HCT116 (cell line): ENCODE results near the gene SYNE1. TPM values are rescaled to one million over a fixed set of nuclear protein-coding genes. Genes with fewer than 3 reads are reported as not detected.
A peak's percentile ranks its signal among the peaks of the same experiment; 100 is the strongest.

Source experiments
- ATF3 ChIP-seq: IDR thresholded peaks from 2 replicates; pipeline ENCODE4 v1.6.1; 2012
- CBX3 ChIP-seq: IDR thresholded peaks from 2 replicates; pipeline ENCODE4 v1.6.1; 2012; ENCODE audit warnings: low read depth
- ELF1 ChIP-seq: IDR thresholded peaks from 2 replicates; pipeline ENCODE4 v1.6.1; 2012; ENCODE audit warnings: low read depth, borderline replicate concordance
- EZH2 ChIP-seq: fragments of 200-600 bp; sonication (generic); IDR thresholded peaks from 2 replicates; pipeline ENCODE4 v1.6.1; 2017; ENCODE audit warnings: antibody characterized with exemption, mixed run types
- JUND ChIP-seq: IDR thresholded peaks from 2 replicates; pipeline ENCODE4 v1.6.1; 2012
- POLR2A ChIP-seq: IDR thresholded peaks from 2 replicates; pipeline ENCODE4 v1.7.0; 2011; ENCODE audit warnings: borderline replicate concordance; ENCODE audit not compliant: insufficient read depth, insufficient read length; ENCODE audit errors: extremely low read depth
- REST ChIP-seq: IDR thresholded peaks from 2 replicates; pipeline ENCODE4 v1.6.1; 2012; ENCODE audit warnings: low read depth
- SP1 ChIP-seq: IDR thresholded peaks from 2 replicates; pipeline ENCODE4 v1.6.1; 2012; ENCODE audit warnings: low read depth
- ZFX ChIP-seq: fragments of 450-650 bp; IDR thresholded peaks from 2 replicates; pipeline ENCODE4 v1.6.1; 2017
- total RNA-seq: library from RNA; stranded (reverse); gene quantifications from one replicate; pipeline ENCODE4 v1.2.1, GENCODE V29; 2021; ENCODE audit not compliant: unreplicated experiment
- TF ChIP-seq, protein P1 (sequence below), 3 experiments: fragments of 200-600 bp in 1 of 3; sonication (generic) in 1 of 3; IDR thresholded peaks in 2 of 3; conservative IDR thresholded peaks in 1 of 3; 2 replicates each; pipeline ENCODE4 v1.5.1; 2012 to 2017; ENCODE audit warnings: low read depth in 2 of 3, low read length in 2 of 3, antibody characterized with exemption in 1 of 3, borderline replicate concordance in 1 of 3, control low read depth in 1 of 3, mild to moderate bottlenecking in 1 of 3, mixed read lengths in 1 of 3, mixed run types in 1 of 3, moderate library complexity in 1 of 3; ENCODE audit not compliant: insufficient read depth in 1 of 3

Gene SYNE1
- total RNA-seq, 1 experiment from 2014 or later, result 5.4 TPM

DNA sequence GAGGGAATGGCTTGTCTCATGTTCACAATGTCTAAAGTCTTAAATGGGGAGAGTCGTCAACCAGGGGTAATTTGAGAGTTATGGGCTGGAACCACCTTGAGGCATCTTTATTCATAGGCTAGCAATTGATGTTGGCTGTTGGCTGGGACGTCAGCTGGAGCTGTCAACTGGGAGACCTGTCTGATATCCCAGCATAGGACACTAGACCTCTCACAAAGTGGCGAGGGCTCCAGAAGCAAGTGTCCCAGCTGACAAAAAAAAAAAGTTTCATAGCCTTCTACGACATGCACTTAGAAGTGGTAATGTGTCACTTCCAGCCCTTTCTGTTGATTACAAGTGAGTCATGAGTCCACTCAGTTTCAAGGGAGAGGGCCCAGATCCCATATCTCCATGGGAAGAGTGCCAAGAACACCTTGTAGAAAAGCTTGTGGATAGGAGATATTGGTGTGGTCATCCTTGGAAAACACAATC lies 551.7 kb downstream of the SYNE1 start (continued):
- TF ChIP-seq REST (no peak), ATF3 (no peak), ZFX (no peak), EZH2 (no peak), SP1 (peak; percentile 85), ELF1 (no peak), POLR2A (no peak), JUND (peak; percentile 86), CBX3 (peak; percentile 87)
- TF ChIP-seq, protein P1, sequence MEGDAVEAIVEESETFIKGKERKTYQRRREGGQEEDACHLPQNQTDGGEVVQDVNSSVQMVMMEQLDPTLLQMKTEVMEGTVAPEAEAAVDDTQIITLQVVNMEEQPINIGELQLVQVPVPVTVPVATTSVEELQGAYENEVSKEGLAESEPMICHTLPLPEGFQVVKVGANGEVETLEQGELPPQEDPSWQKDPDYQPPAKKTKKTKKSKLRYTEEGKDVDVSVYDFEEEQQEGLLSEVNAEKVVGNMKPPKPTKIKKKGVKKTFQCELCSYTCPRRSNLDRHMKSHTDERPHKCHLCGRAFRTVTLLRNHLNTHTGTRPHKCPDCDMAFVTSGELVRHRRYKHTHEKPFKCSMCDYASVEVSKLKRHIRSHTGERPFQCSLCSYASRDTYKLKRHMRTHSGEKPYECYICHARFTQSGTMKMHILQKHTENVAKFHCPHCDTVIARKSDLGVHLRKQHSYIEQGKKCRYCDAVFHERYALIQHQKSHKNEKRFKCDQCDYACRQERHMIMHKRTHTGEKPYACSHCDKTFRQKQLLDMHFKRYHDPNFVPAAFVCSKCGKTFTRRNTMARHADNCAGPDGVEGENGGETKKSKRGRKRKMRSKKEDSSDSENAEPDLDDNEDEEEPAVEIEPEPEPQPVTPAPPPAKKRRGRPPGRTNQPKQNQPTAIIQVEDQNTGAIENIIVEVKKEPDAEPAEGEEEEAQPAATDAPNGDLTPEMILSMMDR (IDR thresholded peaks at IDR 0.05 in 2 of 3, conservative IDR thresholded peaks at IDR 0.05 in 1 of 3; ENCODE audit: borderline replicate concordance in 1 of 3, insufficient read depth in 1 of 3, low read depth in 2 of 3, low read length in 2 of 3), result no peak
